ENCODE data around the gene PSORS1C1. TPM values are rescaled to one million over a fixed set of nuclear protein-coding genes. Genes with fewer than 3 reads are reported as not detected.

Gene PSORS1C1
- total RNA-seq, 1 donor from 2014 or later = 2.8 TPM

GRCh38 chr6:31111712-31112111, 2.9 kb upstream of the PSORS1C1 start:
- DNase-seq (ENCODE audit: low read depth) = no peak
- TF ChIP-seq CTCF (conservative IDR thresholded peaks at IDR 0.05; ENCODE audit: low read depth, low read length) = no peak
- H3K4me3 ChIP-seq (ENCODE audit: low read depth, low read length) = no peak overlapping the region

GRCh38 chr6:31112478-31112877, 2.1 kb upstream of the PSORS1C1 start, which contains the start of gene C6orf15:
Gene C6orf15, minus strand, starts transcription at chr6:31112575. Its CDS starts 20 bp downstream, at chr6:31112555.
- TF ChIP-seq CTCF (conservative IDR thresholded peaks at IDR 0.05; ENCODE audit: low read depth, low read length) = no peak
- no peak for DNase-seq (ENCODE audit: low read depth)
- H3K4me3 ChIP-seq (ENCODE audit: low read depth, low read length) = no peak within 1 kb of the TSS

- no peak for DNase-seq (ENCODE audit: low read depth)
- no peak overlapping the region for H3K4me3 ChIP-seq (ENCODE audit: low read depth, low read length)
- no peak for TF ChIP-seq CTCF (conservative IDR thresholded peaks at IDR 0.05; ENCODE audit: low read depth, low read length)
These were observed 599 bp upstream of the PSORS1C1 start for GRCh38 chr6:31113861-31114540.

GRCh38 chr6:31114970-31115849, 610 bp downstream of the PSORS1C1 start:
- peak; percentile 51 for TF ChIP-seq CTCF (conservative IDR thresholded peaks at IDR 0.05; ENCODE audit: low read depth, low read length)
- peak; percentile 30 for DNase-seq (ENCODE audit: low read depth)
- peak overlapping the region; percentile 61 for H3K4me3 ChIP-seq (ENCODE audit: low read depth, low read length)

- peak overlapping the region; percentile 61 for H3K4me3 ChIP-seq (ENCODE audit: low read depth, low read length)
- DNase-seq (ENCODE audit: low read depth) = no peak
- TF ChIP-seq CTCF (conservative IDR thresholded peaks at IDR 0.05; ENCODE audit: low read depth, low read length) = no peak
These were observed 1.5 kb downstream of the PSORS1C1 start for GRCh38 chr6:31115941-31116560.

GRCh38 chr6:31116661-31117385, 2.2 kb downstream of the PSORS1C1 start:
- no peak overlapping the region for H3K4me3 ChIP-seq (ENCODE audit: low read depth, low read length)
- no peak for DNase-seq (ENCODE audit: low read depth)
- TF ChIP-seq CTCF (conservative IDR thresholded peaks at IDR 0.05; ENCODE audit: low read depth, low read length) = no peak
